Islet of Langerhans (tissue), 1 donor: ENCODE results near the gene EVI5.

Experiments
- FAIRE-seq: peaks from one replicate; lab custom pipeline; 2011; peaks lifted over from hg19 to GRCh38; lab: Jason Lieb, UNC

EVI5 gene

GRCh38 chr1:92482665-92483609 is 302.0 kb downstream of the EVI5 start:
- no peak for FAIRE-seq

GRCh38 chr1:92481971-92482664 is 302.8 kb downstream of the EVI5 start:
- no peak for FAIRE-seq

DNA sequence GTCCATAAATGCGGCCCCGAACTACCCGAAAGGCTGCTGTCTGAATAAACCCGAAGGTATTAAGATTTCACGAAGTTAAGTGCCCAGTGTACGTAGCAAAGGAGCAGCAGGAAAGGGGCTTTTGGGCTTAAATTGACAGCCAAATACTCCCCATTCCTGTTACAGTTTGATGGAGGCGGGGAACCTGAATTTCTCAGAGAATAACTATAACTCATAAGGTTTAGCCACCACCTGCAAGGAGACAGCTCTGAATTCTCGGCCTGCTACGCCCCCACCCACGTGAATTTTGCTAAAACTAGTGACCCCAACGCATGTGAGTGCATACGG is 303.3 kb downstream of the EVI5 start:
- FAIRE-seq, result no peak

GRCh38 chr1:92480813-92481598 is 303.9 kb downstream of the EVI5 start:
- no peak for FAIRE-seq

- no peak for FAIRE-seq
These were observed 304.6 kb downstream of the EVI5 start for GRCh38 chr1:92480200-92480812.

DNA sequence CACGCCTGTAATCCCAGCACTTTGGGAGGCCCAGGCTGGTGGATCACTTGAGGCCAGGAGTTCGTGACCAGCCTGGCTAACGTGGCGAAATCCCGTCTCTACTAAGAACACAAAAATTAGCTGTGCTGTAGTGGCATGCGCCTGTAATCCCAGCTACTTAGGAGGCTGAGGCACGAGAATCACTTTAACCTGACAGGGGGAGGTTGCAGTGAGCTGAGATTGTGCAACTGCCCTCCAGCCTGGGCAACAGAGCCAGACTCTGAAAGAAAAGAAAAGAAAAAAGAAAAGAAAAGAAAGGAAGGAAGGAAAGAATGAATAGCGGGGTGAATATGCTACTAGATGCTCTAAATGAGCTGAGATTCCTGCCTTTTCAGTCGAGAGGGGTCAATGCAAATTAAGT is 305.3 kb downstream of the EVI5 start:
- FAIRE-seq, result no peak

- no peak for FAIRE-seq
These were observed 306.5 kb downstream of the EVI5 start for GRCh38 chr1:92478393-92478792.

- FAIRE-seq, result no peak
These were observed 308.8 kb downstream of the EVI5 start for GRCh38 chr1:92476071-92476631.

- FAIRE-seq, result no peak
These were observed 309.9 kb downstream of the EVI5 start for GRCh38 chr1:92475029-92475428.

DNA sequence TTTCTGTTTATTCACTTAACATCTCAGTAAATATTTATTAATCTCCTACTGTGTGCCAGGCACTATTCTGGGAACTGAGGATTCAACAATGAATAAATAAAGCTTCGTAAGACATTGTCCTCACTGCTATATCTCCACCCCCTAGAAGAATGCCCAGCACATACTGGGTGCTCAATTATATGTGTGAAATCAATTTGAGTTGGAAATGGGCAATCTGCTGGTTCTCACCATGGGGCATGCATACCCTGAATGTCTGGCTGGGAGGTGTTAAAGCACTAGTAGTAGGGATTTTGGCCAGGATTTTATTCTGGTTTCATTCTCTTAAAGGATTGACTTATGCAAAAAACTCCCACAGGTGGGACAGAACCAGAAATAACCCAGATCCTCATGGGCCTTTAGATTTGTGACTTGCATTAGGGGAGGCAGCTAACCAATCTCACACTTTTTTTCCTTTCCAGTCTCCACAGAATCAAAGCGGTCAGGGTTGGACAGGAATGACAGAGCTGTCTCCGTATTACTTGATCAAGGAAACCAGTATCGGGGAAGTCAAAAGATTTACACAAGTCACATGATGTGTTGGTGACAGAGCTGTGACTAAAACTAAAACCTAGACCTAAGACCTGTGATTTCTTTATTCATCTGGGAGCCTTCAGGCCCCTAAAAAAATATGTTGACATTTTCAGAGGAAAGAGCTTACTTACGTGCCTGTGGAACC is 311.0 kb downstream of the EVI5 start:
- FAIRE-seq, result no peak

GRCh38 chr1:92470216-92470615 is 314.7 kb downstream of the EVI5 start:
- FAIRE-seq, result no peak

- no peak for FAIRE-seq
These were observed 318.1 kb downstream of the EVI5 start for GRCh38 chr1:92466683-92467352.

DNA sequence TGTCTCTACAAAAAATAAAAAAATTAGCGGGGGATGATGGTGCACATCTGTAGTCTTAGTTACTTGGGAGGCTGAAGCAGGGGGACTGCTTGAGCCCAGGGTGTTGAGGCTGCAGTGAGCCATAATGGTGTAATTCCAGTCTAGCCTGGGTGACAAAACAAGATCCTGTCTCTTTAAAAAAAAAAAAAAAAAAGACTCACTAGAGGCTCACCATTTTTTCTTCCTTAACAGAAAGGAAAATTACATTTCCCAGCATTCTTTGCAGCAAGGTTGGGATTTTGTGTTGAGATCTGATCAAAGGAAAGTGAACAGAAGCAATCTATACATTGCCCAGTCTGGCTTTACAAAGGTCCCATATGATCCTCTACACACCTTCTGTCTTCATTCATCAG is 319.7 kb downstream of the EVI5 start:
- no peak for FAIRE-seq

GRCh38 chr1:92464588-92465255 is 320.2 kb downstream of the EVI5 start:
- FAIRE-seq, result no peak

GRCh38 chr1:92461364-92462097 is 323.4 kb downstream of the EVI5 start:
- FAIRE-seq, result no peak

GRCh38 chr1:92459871-92460320 is 325.0 kb downstream of the EVI5 start:
- no peak for FAIRE-seq
